A549 (cell line): ENCODE measurements around the gene CHIT1. TPM values are rescaled to one million over a fixed set of nuclear protein-coding genes. Genes with fewer than 3 reads are reported as not detected.
A peak's percentile ranks its signal among the peaks of the same experiment; 100 is the strongest.

Experiments
- ATAC-seq, 2 experiments: fragments of 200-7000 bp in 1 of 2; fragments of >200 bp in 1 of 2; cut with Nextera tagmentation in 1 of 2; cut with Tn5 transposase in 1 of 2; 3 replicates each; pipeline versions ENCODE4 v1.8.0 to v1.9.1; 2018 to 2020; ENCODE audit warnings: mild to moderate bottlenecking in 1 of 2, moderate library complexity in 1 of 2
- CTCF ChIA-PET: fragments of 300-600 bp; sonication (Branson Sonifier 250); formaldehyde crosslinking; extraction: SDS; loops from one replicate; lab custom pipeline; 2021; ENCODE audit warnings: antibody characterized with exemption, inconsistent platforms; lab: Yijun Ruan, JAX
- POLR2A ChIA-PET: fragments of 350-600 bp; formaldehyde crosslinking; extraction: SDS; loops from one replicate; lab custom pipeline; 2021; ENCODE audit warnings: antibody characterized with exemption, inconsistent platforms; lab: Yijun Ruan, JAX
- DNase-seq, 2 experiments: peaks; one replicate each; pipeline versions ENCODE4 v3.0.0 to v3.0.0-alpha.2; 2011 to 2016; ENCODE audit warnings: low read depth in 1 of 2, low spot score in 1 of 2
- FAIRE-seq: peaks from 2 replicates; lab custom pipeline; 2011; peaks lifted over from hg19 to GRCh38; lab: Jason Lieb, UNC
- H3K27ac ChIP-seq, 2 experiments: fragments of >200 bp; sonication (Bioruptor Twin); formaldehyde crosslinking; 3 replicates each; pipeline ENCODE4 v1.5.1; 2016 to 2017
- H3K4me1 ChIP-seq: fragments of >200 bp; sonication (Bioruptor Twin); formaldehyde crosslinking; 3 replicates; pipeline ENCODE4 v1.6.1; 2016
- H3K4me2 ChIP-seq: fragments of >200 bp; sonication (Bioruptor Twin); formaldehyde crosslinking; 3 replicates; pipeline ENCODE4 v1.6.1; 2016
- H3K4me3 ChIP-seq: fragments of >200 bp; sonication (Bioruptor Twin); formaldehyde crosslinking; 3 replicates; pipeline ENCODE4 v1.5.1; 2016
- H3K9me3 ChIP-seq: fragments of >200 bp; sonication (Bioruptor Twin); formaldehyde crosslinking; 3 replicates; pipeline ENCODE4 v1.6.1; 2016
- CBX2 ChIP-seq: fragments of 200-600 bp; sonication (generic); IDR thresholded peaks from 2 replicates; pipeline ENCODE4 v1.6.1; 2016; ENCODE audit warnings: low read depth, mild to moderate bottlenecking, borderline replicate concordance
- CBX8 ChIP-seq: fragments of 200-600 bp; sonication (generic); IDR thresholded peaks from 2 replicates; pipeline ENCODE4 v1.6.1; 2016
- EHF ChIP-seq: fragments of 250-450 bp; sonication (Bioruptor Pico); IDR thresholded peaks from 2 replicates; pipeline ENCODE4 v1.5.0; 2020; ENCODE audit warnings: mild to moderate bottlenecking
- EP300 ChIP-seq, 2 experiments: fragments of >200 bp; sonication (Bioruptor Twin); formaldehyde crosslinking; IDR thresholded peaks; 2 replicates in 1 of 2; 3 replicates in 1 of 2; pipeline ENCODE4 v1.6.1; 2016 to 2017
- ESRRA ChIP-seq: fragments of 150-350 bp; IDR thresholded peaks from 2 replicates; pipeline ENCODE4 v1.6.1; 2014; ENCODE audit warnings: mild to moderate bottlenecking, low read length, borderline replicate concordance
- FOSL2 ChIP-seq, 2 experiments: fragments of 450-650 bp in 1 of 2; fragments of >200 bp in 1 of 2; sonication (Bioruptor Twin) in 1 of 2; formaldehyde crosslinking; IDR thresholded peaks; 2 replicates each; pipeline versions ENCODE4 v1.5.0 to v1.6.1; 2016 to 2020; ENCODE audit warnings: mild to moderate bottlenecking in 1 of 2, moderate library complexity in 1 of 2
- FOXS1 ChIP-seq: fragments of 250-450 bp; sonication (Bioruptor Pico); IDR thresholded peaks from 2 replicates; pipeline ENCODE4 v1.5.0; 2020; ENCODE audit warnings: mild to moderate bottlenecking, moderate library complexity
- HES2 ChIP-seq: fragments of >200 bp; sonication (Bioruptor Twin); formaldehyde crosslinking; IDR thresholded peaks from 2 replicates; pipeline ENCODE4 v1.6.1; 2016
- HEYL ChIP-seq: fragments of 250-450 bp; sonication (Bioruptor Pico); IDR thresholded peaks from 2 replicates; pipeline ENCODE4 v1.8.0; 2021; ENCODE audit warnings: mild to moderate bottlenecking, moderate library complexity
- HOXB13 ChIP-seq: fragments of 250-450 bp; sonication (Bioruptor Pico); IDR thresholded peaks from 2 replicates; pipeline ENCODE4 v1.5.0; 2020; ENCODE audit warnings: low read depth, mild to moderate bottlenecking, moderate library complexity
- HOXB5 ChIP-seq: fragments of 250-450 bp; sonication (Bioruptor Pico); IDR thresholded peaks from 2 replicates; pipeline ENCODE4 v1.5.0; 2020; ENCODE audit warnings: mild to moderate bottlenecking, moderate library complexity
- JUNB ChIP-seq: fragments of >200 bp; sonication (Bioruptor Twin); formaldehyde crosslinking; IDR thresholded peaks from 2 replicates; pipeline ENCODE4 v1.6.1; 2016
- KDM1A ChIP-seq: fragments of 200-600 bp; sonication (generic); IDR thresholded peaks from 2 replicates; pipeline ENCODE4 v1.6.1; 2016; ENCODE audit warnings: low read depth, mild to moderate bottlenecking
- MAZ ChIP-seq: fragments of 150-350 bp; IDR thresholded peaks from 2 replicates; pipeline ENCODE4 v1.6.1; 2014; ENCODE audit warnings: antibody characterized with exemption, low read depth, low read length, borderline replicate concordance
- PBX3 ChIP-seq: IDR thresholded peaks from 2 replicates; pipeline ENCODE4 v1.6.1; 2012
- POLR2AphosphoS2 ChIP-seq: conservative IDR thresholded peaks from 2 replicates; pipeline ENCODE4 v1.6.1; 2012; ENCODE audit warnings: low read length, improper control_type of control experiment, inconsistent platforms
- RFX5 ChIP-seq: fragments of 450-650 bp; IDR thresholded peaks from 2 replicates; pipeline ENCODE4 v1.7.1; 2014; ENCODE audit warnings: antibody characterized with exemption, mild to moderate bottlenecking, moderate library complexity
- TP53 ChIP-seq: fragments of 250-450 bp; sonication (Bioruptor Pico); IDR thresholded peaks from 2 replicates; pipeline ENCODE4 v1.5.0; 2021; ENCODE audit warnings: mild to moderate bottlenecking, moderate library complexity
- WGBS: methylation state at CpG from one replicate; pipeline ENCODE4 v1.1.6; 2017; ENCODE audit errors: missing lambda C conversion rate; 5-methylcytosine and 5-hydroxymethylcytosine counted together
- polyA plus RNA-seq, 4 experiments: library from polyadenylated mRNA; depleted of rRNA in 3 of 4; stranded (reverse); fragments of >200 nt; fragmentation: RNase III in 1 of 4; extraction: RNeasy Plus Mini Kit Qiagen cat#74134 plus additional on column Dnase treatment in 1 of 4; gene quantifications; 2 replicates in 3 of 4; 3 replicates in 1 of 4; pipeline ENCODE4 v1.2.3, GENCODE V29; 2011 to 2017
- TF ChIP-seq, protein P1 (sequence below): fragments of 150-350 bp; IDR thresholded peaks from 2 replicates; pipeline ENCODE4 v1.6.1; 2014; ENCODE audit warnings: low read depth, mild to moderate bottlenecking, low read length
- TF ChIP-seq, protein P2 (sequence below): IDR thresholded peaks from 2 replicates; pipeline ENCODE4 v1.6.1; 2012

Gene CHIT1
- polyA plus RNA-seq, 2 of the 4 experiments (the other 2 are of a cell fraction) = not detected

DNA sequence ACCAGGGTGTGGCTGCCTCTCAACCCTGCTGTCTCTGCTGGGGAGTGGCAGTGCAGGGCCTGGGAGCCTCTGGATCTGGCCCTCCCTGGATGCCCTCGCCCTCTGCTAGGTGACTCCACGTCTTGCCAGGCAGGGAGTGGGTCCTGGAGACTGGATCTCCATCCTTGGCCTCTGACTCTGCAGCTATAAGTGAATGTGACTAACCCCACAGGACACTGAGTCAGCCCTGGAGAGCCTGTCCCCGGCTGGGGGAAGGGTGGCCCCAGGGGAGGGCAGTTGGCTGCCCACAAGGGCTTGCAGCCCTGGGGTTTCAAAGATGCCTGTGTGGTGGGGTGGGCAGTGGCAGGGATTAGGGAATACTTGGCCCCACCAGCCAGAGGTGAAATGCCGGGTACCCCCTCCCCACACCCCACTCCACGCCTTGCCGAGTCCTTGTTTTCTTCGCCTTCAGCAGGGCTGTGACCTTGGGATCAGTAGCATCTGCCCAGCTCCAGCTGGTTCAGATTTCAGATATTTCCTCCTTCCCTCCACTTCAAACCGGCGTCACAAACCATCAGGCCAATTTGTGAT lies 51.9 kb downstream of the CHIT1 start:
- DNase-seq = peak; percentile 29 to 43
- Histone ChIP-seq H3K9me3 (no peaks in the 10 kb centered on the region), H3K4me3 (no peak overlapping the region), H3K4me1 (peaks cover 32% of the 10 kb centered on the region), H3K4me2 (peak overlapping the region; percentile 56), H3K27ac (peak overlapping the region; percentile 76 to 81)
- TF ChIP-seq JUNB = peak; percentile 22; the same call in 1 of the 2 replicates
- TF ChIP-seq, protein P1, sequence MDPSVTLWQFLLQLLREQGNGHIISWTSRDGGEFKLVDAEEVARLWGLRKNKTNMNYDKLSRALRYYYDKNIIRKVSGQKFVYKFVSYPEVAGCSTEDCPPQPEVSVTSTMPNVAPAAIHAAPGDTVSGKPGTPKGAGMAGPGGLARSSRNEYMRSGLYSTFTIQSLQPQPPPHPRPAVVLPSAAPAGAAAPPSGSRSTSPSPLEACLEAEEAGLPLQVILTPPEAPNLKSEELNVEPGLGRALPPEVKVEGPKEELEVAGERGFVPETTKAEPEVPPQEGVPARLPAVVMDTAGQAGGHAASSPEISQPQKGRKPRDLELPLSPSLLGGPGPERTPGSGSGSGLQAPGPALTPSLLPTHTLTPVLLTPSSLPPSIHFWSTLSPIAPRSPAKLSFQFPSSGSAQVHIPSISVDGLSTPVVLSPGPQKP = no peak
- no peak for TF ChIP-seq HES2
- no peak for TF ChIP-seq RFX5
- TF ChIP-seq, protein P2, sequence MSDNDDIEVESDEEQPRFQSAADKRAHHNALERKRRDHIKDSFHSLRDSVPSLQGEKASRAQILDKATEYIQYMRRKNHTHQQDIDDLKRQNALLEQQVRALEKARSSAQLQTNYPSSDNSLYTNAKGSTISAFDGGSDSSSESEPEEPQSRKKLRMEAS = no peak
- no peak for TF ChIP-seq FOSL2 (IDR thresholded peaks at IDR 0.05)
- TF ChIP-seq FOSL2 (CRISPR knock-in tag; IDR thresholded peaks at IDR 0.05) = peak; percentile 33; the same call in 1 of the 2 replicates
- CTCF ChIA-PET = interaction anchor here (1.3 to 13.2 kb wide), 4 partner anchors 28 to 138 kb away, joined by 3 to 188 read pairs (median 15); no protein-coding TSS in a partner anchor
- ATAC-seq = peak; percentile 60 to 63
- FAIRE-seq = no peak
- 36% methylated on average over 7 of the region's 9 CpGs for WGBS
- POLR2A ChIA-PET = no interaction called here

DNA sequence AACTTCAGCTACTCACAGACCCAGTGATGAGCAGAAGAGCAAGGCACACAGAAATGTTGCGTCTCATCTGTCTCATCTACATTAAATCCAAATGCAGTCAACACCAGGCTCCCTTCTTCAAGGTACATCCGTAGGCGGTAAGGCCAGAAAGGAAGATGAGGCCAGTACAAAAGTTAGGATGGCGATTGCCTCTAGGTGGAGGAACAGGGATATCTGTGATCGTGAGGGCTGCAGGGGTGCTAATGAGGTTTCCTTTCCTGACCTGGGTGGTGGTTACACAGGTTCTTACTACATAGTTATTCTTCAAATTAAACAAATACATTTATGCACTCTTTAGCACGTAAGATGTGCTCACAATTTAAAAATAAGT lies 52.5 kb downstream of the CHIT1 start:
- no peak overlapping the region for H3K4me3 ChIP-seq
- ChIA-PET POLR2A (no interaction called here), CTCF (interaction anchor here (2.9 to 13.2 kb wide), 4 partner anchors 40 to 138 kb away, joined by 11 to 188 read pairs (median 48); no protein-coding TSS in a partner anchor)
- peak overlapping the region; percentile 56 for H3K4me2 ChIP-seq
- WGBS = 90% methylated on average over 6 of the region's 6 CpGs
- no peak for FAIRE-seq
- H3K9me3 ChIP-seq = no peaks in the 10 kb centered on the region
- peaks cover 34% of the 10 kb centered on the region for H3K4me1 ChIP-seq
- TF ChIP-seq HOXB13 = no peak
- no peak for TF ChIP-seq CBX2
- no peak for TF ChIP-seq EHF
- H3K27ac ChIP-seq = peak overlapping the region; percentile 76 to 81
- no peak for ATAC-seq
- DNase-seq = no peak

DNA sequence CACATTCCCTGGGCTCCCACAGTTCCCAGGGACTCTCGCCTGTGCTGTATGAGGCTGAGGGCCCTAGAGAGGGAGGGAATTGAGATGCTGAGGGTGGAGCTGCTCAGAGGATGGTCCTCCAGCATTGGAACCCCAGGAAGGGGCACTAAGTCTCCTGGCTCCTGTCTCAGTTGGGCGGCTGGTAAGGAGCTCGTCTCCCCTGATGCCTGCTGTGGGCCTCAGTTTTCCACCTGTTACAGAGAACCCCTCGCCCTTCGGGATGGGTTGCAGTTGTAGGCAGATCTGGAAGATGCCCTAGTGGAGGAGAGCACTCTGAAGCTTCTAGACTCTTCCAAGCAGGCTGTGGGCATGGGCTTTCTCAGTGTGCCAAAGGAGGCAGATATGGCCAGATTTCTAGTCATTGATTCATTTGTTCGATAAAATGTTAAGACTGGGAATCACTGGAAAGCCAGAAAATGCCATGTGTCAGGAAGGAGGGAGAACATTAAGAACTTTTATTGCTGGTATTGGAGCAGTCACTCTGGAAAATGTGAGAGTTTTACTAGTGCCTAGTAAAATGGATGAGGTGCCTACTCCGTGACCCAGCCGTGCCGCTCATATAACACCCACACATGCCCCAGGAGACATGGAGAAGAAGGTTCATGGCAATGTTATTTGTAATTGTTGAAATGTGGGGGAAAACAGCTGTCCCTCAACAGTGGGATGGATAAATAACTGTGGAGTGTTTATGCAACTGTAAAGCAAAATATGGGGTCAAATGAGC lies 53.0 kb downstream of the CHIT1 start:
- FAIRE-seq (no peak), ATAC-seq (no peak), DNase-seq (no peak)
- Histone ChIP-seq H3K9me3 (no peaks in the 10 kb centered on the region), H3K4me1 (peaks cover 34% of the 10 kb centered on the region), H3K27ac (peak overlapping the region; percentile 76 to 81), H3K4me2 (peak overlapping the region; percentile 56), H3K4me3 (no peak overlapping the region)
- TF ChIP-seq HOXB13 (no peak), CBX8 (no peak), FOSL2 (IDR thresholded peaks at IDR 0.05) (no peak), FOSL2 (CRISPR knock-in tag; IDR thresholded peaks at IDR 0.05) (no peak), KDM1A (no peak), EP300 (IDR thresholded peaks at IDR 0.05) (no peak), ESRRA (no peak), HOXB5 (no peak), MAZ (no peak), FOXS1 (CRISPR knock-in tag) (no peak), POLR2AphosphoS2 (no peak), PBX3 (no peak), HEYL (CRISPR knock-in tag) (no peak), TP53 (CRISPR knock-in tag) (no peak)
- ChIA-PET CTCF (interaction anchor here (0.8 to 13.2 kb wide), 7 partner anchors 7 to 137 kb away, joined by 3 to 188 read pairs (median 12); partner anchors contain the start of gene CHI3L1), POLR2A (no interaction called here)
- WGBS = 83% methylated on average over 9 of the region's 9 CpGs
